HEK293T (cell line): Measurements from ENCODE around the gene PTGER1.
"Not testable (repeated sequence)": the region's sequence is repeated elsewhere in the genome, so short reads cannot be mapped to it uniquely, and the experiment has no call there.

Experiments
- CTCF ChIA-PET: fragments of 350-600 bp; formaldehyde crosslinking; extraction: SDS; loops from one replicate; lab custom pipeline; 2021; ENCODE audit warnings: antibody characterized with exemption, inconsistent platforms; lab: Yijun Ruan, JAX
- POLR2A ChIA-PET: fragments of 350-600 bp; formaldehyde crosslinking; extraction: SDS; loops from one replicate; lab custom pipeline; 2020; ENCODE audit warnings: antibody characterized with exemption, inconsistent platforms; lab: Yijun Ruan, JAX
- DNase-seq: peaks from one replicate; pipeline ENCODE4 v3.0.0; 2012; ENCODE audit warnings: mixed read lengths; ENCODE audit errors: extremely low spot score
- ARNT ChIP-seq: fragments of 450-650 bp; IDR thresholded peaks from 2 replicates; pipeline ENCODE4 v1.6.1; 2017; ENCODE audit warnings: mild to moderate bottlenecking
- BHLHE40 ChIP-seq: fragments of 450-650 bp; IDR thresholded peaks from 2 replicates; pipeline ENCODE4 v1.6.1; 2016; ENCODE audit warnings: mild to moderate bottlenecking, moderate library complexity, borderline replicate concordance
- CTBP1 ChIP-seq: fragments of 450-650 bp; IDR thresholded peaks from 2 replicates; pipeline ENCODE4 v1.6.1; 2016; ENCODE audit warnings: borderline replicate concordance
- ELF4 ChIP-seq: fragments of 450-650 bp; IDR thresholded peaks from 2 replicates; pipeline ENCODE4 v1.6.1; 2017; ENCODE audit warnings: antibody characterized with exemption
- FOXA1 ChIP-seq: fragments of 450-650 bp; IDR thresholded peaks from 2 replicates; pipeline ENCODE4 v1.6.1; 2016; ENCODE audit warnings: mild to moderate bottlenecking
- FOXK2 ChIP-seq: fragments of 450-650 bp; IDR thresholded peaks from 2 replicates; pipeline ENCODE4 v1.6.1; 2016; ENCODE audit warnings: mild to moderate bottlenecking
- FOXM1 ChIP-seq: fragments of 450-650 bp; IDR thresholded peaks from 2 replicates; pipeline ENCODE4 v1.6.1; 2017; ENCODE audit warnings: mild to moderate bottlenecking, borderline replicate concordance
- HDGF ChIP-seq: fragments of 450-650 bp; IDR thresholded peaks from 2 replicates; pipeline ENCODE4 v1.6.1; 2017; ENCODE audit warnings: antibody characterized with exemption, borderline replicate concordance
- L3MBTL2 ChIP-seq: fragments of 450-650 bp; conservative IDR thresholded peaks from 2 replicates; pipeline ENCODE4 v1.6.1; 2016; ENCODE audit warnings: mild to moderate bottlenecking
- LEF1 ChIP-seq: fragments of 450-650 bp; IDR thresholded peaks from 2 replicates; pipeline ENCODE4 v1.6.1; 2017; ENCODE audit warnings: mild to moderate bottlenecking, borderline replicate concordance
- NFRKB ChIP-seq: fragments of 450-650 bp; IDR thresholded peaks from 2 replicates; pipeline ENCODE4 v1.6.1; 2016; ENCODE audit warnings: mild to moderate bottlenecking, moderate library complexity
- PKNOX1 ChIP-seq: fragments of 450-650 bp; IDR thresholded peaks from 2 replicates; pipeline ENCODE4 v1.6.1; 2016
- SP1 ChIP-seq: fragments of 450-650 bp; IDR thresholded peaks from 2 replicates; pipeline ENCODE4 v1.6.1; 2017
- SUZ12 ChIP-seq: fragments of 450-650 bp; IDR thresholded peaks from 2 replicates; pipeline ENCODE4 v1.6.1; 2016; ENCODE audit warnings: mild to moderate bottlenecking
- TARDBP ChIP-seq: fragments of 450-650 bp; IDR thresholded peaks from 2 replicates; pipeline ENCODE4 v1.6.1; 2016
- ZNF384 ChIP-seq: fragments of 450-650 bp; IDR thresholded peaks from 2 replicates; pipeline ENCODE4 v1.6.1; 2016

The PTGER1 gene

GRCh38 chr19:14471436-14472187 is 3.5 kb downstream of the PTGER1 start:
- POLR2A ChIA-PET = no interaction called here
- CTCF ChIA-PET = interaction anchor here (1.8 kb wide), 1 partner anchor 21 kb away, joined by 9 read pairs; no protein-coding TSS in a partner anchor

GRCh38 chr19:14470031-14470876 is 4.9 kb downstream of the PTGER1 start:
- peak; percentile 7 for DNase-seq
- no peak for TF ChIP-seq LEF1
- ChIA-PET CTCF (no interaction called here), POLR2A (no interaction called here)

More at GRCh38 chr19:14471436-14472187, 3.5 kb downstream of the PTGER1 start:
- peak; percentile 5 for DNase-seq
- no peak for TF ChIP-seq LEF1

- TF ChIP-seq ELF4 (no peak), FOXM1 (no peak), SP1 (no peak), NFRKB (no peak), CTBP1 (no peak), FOXA1 (no peak), TARDBP (no peak), SUZ12 (no peak), HDGF (no peak), ZNF384 (no peak), PKNOX1 (no peak), LEF1 (no peak), FOXK2 (no peak), ARNT (no peak), L3MBTL2 (no peak), BHLHE40 (no peak)
- CTCF ChIA-PET = interaction anchor here (0.7 to 1.0 kb wide), 2 partner anchors 12 to 1106 kb away, joined by 3 read pairs; no protein-coding TSS in a partner anchor
- POLR2A ChIA-PET = no interaction called here
- no peak for DNase-seq
These were observed 7.3 kb downstream of the PTGER1 start for GRCh38 chr19:14467816-14468215.

GRCh38 chr19:14467391-14467790 is 7.8 kb downstream of the PTGER1 start:
- TF ChIP-seq BHLHE40 (no peak), L3MBTL2 (no peak), SP1 (no peak), CTBP1 (no peak), NFRKB (no peak), FOXM1 (no peak), ELF4 (no peak), ARNT (no peak), HDGF (no peak)
- POLR2A ChIA-PET = no interaction called here
- CTCF ChIA-PET = interaction anchor here (0.7 to 1.0 kb wide), 2 partner anchors 13 to 1106 kb away, joined by 3 read pairs; no protein-coding TSS in a partner anchor
- DNase-seq = no peak

GRCh38 chr19:14463747-14464146 is 11.4 kb downstream of the PTGER1 start:
- ChIA-PET POLR2A (no interaction called here), CTCF (no interaction called here)
- TF ChIP-seq FOXA1 (no peak), BHLHE40 (no peak), ZNF384 (no peak), SP1 (no peak), TARDBP (no peak), ELF4 (no peak), CTBP1 (no peak), FOXM1 (no peak), PKNOX1 (no peak)

GRCh38 chr19:14462401-14462800 is 12.8 kb downstream of the PTGER1 start:
- CTCF ChIA-PET, POLR2A ChIA-PET, DNase-seq: not testable (repeated sequence)

More at GRCh38 chr19:14463747-14464146, 11.4 kb downstream of the PTGER1 start:
- DNase-seq = no peak

- CTCF ChIA-PET = no interaction called here
- DNase-seq = no peak
- POLR2A ChIA-PET = no interaction called here
- no peak for TF ChIP-seq LEF1
- no peak for TF ChIP-seq ZNF384
- TF ChIP-seq FOXA1 = no peak
- TF ChIP-seq FOXM1 = no peak
- no peak for TF ChIP-seq NFRKB
- no peak for TF ChIP-seq BHLHE40
- TF ChIP-seq HDGF = no peak
- no peak for TF ChIP-seq SP1
- no peak for TF ChIP-seq CTBP1
- no peak for TF ChIP-seq TARDBP
- TF ChIP-seq SUZ12 = no peak
- no peak for TF ChIP-seq PKNOX1
- TF ChIP-seq L3MBTL2 = no peak
- no peak for TF ChIP-seq FOXK2
- TF ChIP-seq ARNT = no peak
- no peak for TF ChIP-seq ELF4
These were observed 14.2 kb downstream of the PTGER1 start for GRCh38 chr19:14460935-14461334.
